ENCODE measurements around the gene PIGC.

Gene PIGC

DNA sequence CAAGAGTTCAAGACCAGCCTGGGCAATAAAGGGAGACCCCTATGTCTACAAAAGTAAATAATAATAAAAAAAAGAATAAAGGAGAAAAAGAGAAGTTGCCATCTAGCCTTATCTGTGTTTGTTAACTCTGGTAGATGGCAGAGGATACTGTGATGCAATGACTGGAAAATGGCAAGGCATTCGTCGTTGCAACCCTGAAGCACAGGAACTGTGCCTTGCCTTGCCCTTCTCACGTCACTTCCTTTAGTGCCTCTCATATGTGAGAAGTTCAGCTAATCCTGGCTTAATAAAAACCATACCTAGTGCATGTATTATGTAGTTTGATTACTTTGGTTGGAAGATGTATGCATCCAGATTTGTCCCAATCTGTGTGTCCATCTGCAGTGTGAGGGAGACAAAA is 25.8 kb upstream of the PIGC start (continued):
- TF ChIP-seq REST (tag by site-specific recombination; IDR thresholded peaks at IDR 0.05) (no peak), ZNF18 (tag by site-specific recombination; IDR thresholded peaks at IDR 0.05) (no peak), SETDB1 (IDR thresholded peaks at IDR 0.05; ENCODE audit: insufficient read length, low read length) (no peak), HOXD13 (CRISPR knock-in tag; IDR thresholded peaks at IDR 0.05; ENCODE audit: borderline replicate concordance) (no peak), ZNF391 (tag by site-specific recombination; IDR thresholded peaks at IDR 0.05; ENCODE audit: borderline replicate concordance, low read depth) (no peak), ZBTB8A (tag by site-specific recombination; IDR thresholded peaks at IDR 0.05) (no peak)

DNA sequence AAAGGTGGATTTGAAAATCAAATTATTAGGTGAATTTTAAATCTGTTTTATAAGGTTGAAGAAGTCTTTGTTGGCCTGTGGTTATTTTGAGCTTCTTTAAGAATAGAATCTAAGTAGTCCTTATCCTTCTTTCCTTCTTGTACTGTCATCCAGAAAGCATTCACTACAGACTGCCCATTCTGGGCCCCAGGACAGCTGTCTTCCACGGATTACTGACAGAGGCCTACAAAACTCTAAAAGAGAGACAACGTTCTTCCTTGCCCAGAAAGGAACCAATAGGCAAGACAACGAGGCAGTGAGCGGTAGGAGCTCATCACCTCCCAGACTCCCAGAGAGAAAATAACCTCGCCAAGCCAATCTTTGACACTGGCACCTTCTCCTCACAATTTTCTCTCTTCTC is 24.4 kb upstream of the PIGC start:
- ChIA-PET POLR2A (no interaction called here), CTCF (interaction anchor here (0.6 to 1.5 kb wide), 2 partner anchors 25 to 625 kb away, joined by 3 to 5 read pairs; partner anchors contain the start of gene PIGC)
- no peaks in the 10 kb centered on the region for H3K36me3 ChIP-seq (ENCODE audit: control insufficient read depth in 2 of 2, insufficient read depth in 1 of 2, low read length in 2 of 2)
- H3K9me3 ChIP-seq (ENCODE audit: control insufficient read depth, insufficient read depth, low read depth, low read length): no peaks in the 10 kb centered on the region
- TF ChIP-seq ZFP69B (tag by site-specific recombination; IDR thresholded peaks at IDR 0.05) (no peak), ZNF639 (tag by site-specific recombination; IDR thresholded peaks at IDR 0.05) (no peak), ZNF239 (tag by site-specific recombination; IDR thresholded peaks at IDR 0.05) (no peak), ZNF548 (tag by site-specific recombination; IDR thresholded peaks at IDR 0.05) (no peak), ZNF248 (tag by site-specific recombination; IDR thresholded peaks at IDR 0.05) (no peak), ZNF830 (tag by site-specific recombination; IDR thresholded peaks at IDR 0.05; ENCODE audit: low read depth) (no peak), ZNF677 (tag by site-specific recombination; IDR thresholded peaks at IDR 0.05) (no peak), ZBTB26 (tag by site-specific recombination; optimal IDR thresholded peaks at IDR 0.05) (no peak), BCL6B (tag by site-specific recombination; IDR thresholded peaks at IDR 0.05) (no peak), ZNF10 (tag by site-specific recombination; IDR thresholded peaks at IDR 0.05) (no peak), ZNF121 (tag by site-specific recombination; IDR thresholded peaks at IDR 0.05) (no peak)
- no peak overlapping the region for H3K27ac ChIP-seq (ENCODE audit: extremely low read depth, low read depth, low read length)
- no peaks in the 10 kb centered on the region for H3K4me1 ChIP-seq (ENCODE audit: control insufficient read depth, insufficient read depth, low read length)
- H3K4me3 ChIP-seq (ENCODE audit: low read depth, low read length): no peak overlapping the region
